Neural cell (in vitro differentiated cells): ENCODE measurements around the gene GRIK3. TPM values are rescaled to one million over a fixed set of nuclear protein-coding genes. Genes with fewer than 3 reads are reported as not detected.

Experiments
- H2AFZ ChIP-seq: fragments of 200-600, 300-800 bp; sonication (generic), shearing (Covaris generic); 2 replicates; pipeline ENCODE4 v1.6.0; 2014; ENCODE audit warnings: low read depth, mild to moderate bottlenecking, antibody characterized with exemption, low read length, moderate library complexity
- H3F3A ChIP-seq: fragments of 200-600 bp; shearing (Covaris generic); 2 replicates; pipeline ENCODE4 v1.6.1; 2016; ENCODE audit warnings: mild to moderate bottlenecking, moderate library complexity, mixed read lengths, antibody characterized with exemption, low read length; ENCODE audit not compliant: insufficient read depth, poor library complexity, severe bottlenecking
- H3K27ac ChIP-seq: fragments of 200-600, 300-800 bp; sonication (generic), shearing (Covaris generic); 2 replicates; pipeline ENCODE4 v1.5.1; 2014; ENCODE audit warnings: mild to moderate bottlenecking, low read length, moderate library complexity
- H3K27me3 ChIP-seq: fragments of 300-800, 200-600 bp; sonication (generic), shearing (Covaris generic); 2 replicates; pipeline ENCODE4 v1.6.0; 2014; ENCODE audit warnings: mild to moderate bottlenecking, low read depth, low read length, moderate library complexity; ENCODE audit not compliant: insufficient read depth
- H3K36me3 ChIP-seq: fragments of 300-800, 200-600 bp; sonication (generic), shearing (Covaris generic); 2 replicates; pipeline ENCODE4 v1.5.1; 2014; ENCODE audit warnings: mild to moderate bottlenecking, antibody characterized with exemption, low read length, moderate library complexity; ENCODE audit not compliant: insufficient read depth
- H3K4me2 ChIP-seq: fragments of 300-800, 200-600 bp; sonication (generic), shearing (Covaris generic); 2 replicates; pipeline ENCODE4 v1.6.0; 2014; ENCODE audit warnings: mild to moderate bottlenecking, low read length
- H3K4me3 ChIP-seq: fragments of 300-800, 200-600 bp; sonication (generic), shearing (Covaris generic); 2 replicates; pipeline ENCODE4 v1.5.1; 2014; ENCODE audit warnings: mild to moderate bottlenecking, low read length, moderate library complexity
- H3K79me2 ChIP-seq: fragments of 200-600 bp; shearing (Covaris generic); replicated peaks from 2 replicates; pipeline ENCODE4 v1.6.0; 2014; ENCODE audit warnings: mild to moderate bottlenecking, low read length, moderate library complexity; ENCODE audit not compliant: insufficient read depth
- H3K9ac ChIP-seq: fragments of 300-800, 200-600 bp; sonication (generic), shearing (Covaris generic); 2 replicates; pipeline ENCODE4 v1.6.1; 2016; ENCODE audit warnings: mild to moderate bottlenecking, low read length, mixed read lengths
- H3K9me2 ChIP-seq: fragments of 200-600 bp; shearing (Covaris generic); 2 replicates; pipeline ENCODE4 v1.6.1; 2016; ENCODE audit warnings: mild to moderate bottlenecking, low read length, mixed read lengths; ENCODE audit not compliant: insufficient read depth
- H3K9me3 ChIP-seq: fragments of 200-600, 300-800 bp; sonication (generic), shearing (Covaris generic); 2 replicates; pipeline ENCODE4 v1.6.1; 2016; ENCODE audit warnings: mild to moderate bottlenecking, mixed run types, low read length, moderate library complexity, mixed read lengths
- H4K20me1 ChIP-seq: fragments of 200-600 bp; shearing (Covaris generic); 2 replicates; pipeline ENCODE4 v1.6.1; 2016; ENCODE audit warnings: mild to moderate bottlenecking, mixed run types; ENCODE audit not compliant: insufficient read depth
- EP300 ChIP-seq: fragments of 450-650 bp; conservative IDR thresholded peaks from 2 replicates; pipeline ENCODE4 v1.6.1; 2014; ENCODE audit warnings: antibody characterized with exemption, mild to moderate bottlenecking, moderate library complexity; ENCODE audit not compliant: poor library complexity, severe bottlenecking
- EZH2 ChIP-seq: fragments of 200-600, 300-800 bp; shearing (Covaris generic), sonication (generic); IDR thresholded peaks from 2 replicates; pipeline ENCODE4 v1.6.1; 2014; ENCODE audit warnings: antibody characterized with exemption, low read length, borderline replicate concordance, mild to moderate bottlenecking; ENCODE audit not compliant: insufficient read depth, poor library complexity, severe bottlenecking
- MXI1 ChIP-seq: fragments of 450-650 bp; conservative IDR thresholded peaks from 2 replicates; pipeline ENCODE4 v1.6.1; 2014; ENCODE audit warnings: antibody characterized with exemption, mild to moderate bottlenecking; ENCODE audit not compliant: poor library complexity, severe bottlenecking
- POLR2AphosphoS5 ChIP-seq: IDR thresholded peaks from 2 replicates; pipeline ENCODE4 v1.6.1; 2012
- RAD21 ChIP-seq: fragments of 450-650 bp; conservative IDR thresholded peaks from 2 replicates; pipeline ENCODE4 v1.6.1; 2014; ENCODE audit warnings: antibody characterized with exemption, mild to moderate bottlenecking, moderate library complexity
- SMC3 ChIP-seq: fragments of 450-650 bp; conservative IDR thresholded peaks from 2 replicates; pipeline ENCODE4 v1.6.1; 2014; ENCODE audit warnings: antibody characterized with exemption, mild to moderate bottlenecking, moderate library complexity; ENCODE audit not compliant: poor library complexity
- TAF1 ChIP-seq: IDR thresholded peaks from 2 replicates; pipeline ENCODE4 v1.6.1; 2012; ENCODE audit warnings: low read depth
- polyA plus RNA-seq: library from polyadenylated mRNA; depleted of rRNA; stranded (reverse); fragments of >200 nt; gene quantifications from 2 replicates; pipeline ENCODE4 v1.2.3, GENCODE V29; 2014
- TF ChIP-seq, protein P1 (sequence below): fragments of 450-650 bp; IDR thresholded peaks from 2 replicates; pipeline ENCODE4 v1.5.1; 2014; ENCODE audit warnings: antibody characterized with exemption, mild to moderate bottlenecking, moderate library complexity; ENCODE audit not compliant: poor library complexity, severe bottlenecking
- TF ChIP-seq, protein P2 (sequence below): IDR thresholded peaks from 2 replicates; pipeline ENCODE4 v1.6.1; 2012; ENCODE audit warnings: borderline replicate concordance

The GRIK3 gene
- polyA plus RNA-seq, 1 donor from 2014 or later = 5.0 TPM

DNA sequence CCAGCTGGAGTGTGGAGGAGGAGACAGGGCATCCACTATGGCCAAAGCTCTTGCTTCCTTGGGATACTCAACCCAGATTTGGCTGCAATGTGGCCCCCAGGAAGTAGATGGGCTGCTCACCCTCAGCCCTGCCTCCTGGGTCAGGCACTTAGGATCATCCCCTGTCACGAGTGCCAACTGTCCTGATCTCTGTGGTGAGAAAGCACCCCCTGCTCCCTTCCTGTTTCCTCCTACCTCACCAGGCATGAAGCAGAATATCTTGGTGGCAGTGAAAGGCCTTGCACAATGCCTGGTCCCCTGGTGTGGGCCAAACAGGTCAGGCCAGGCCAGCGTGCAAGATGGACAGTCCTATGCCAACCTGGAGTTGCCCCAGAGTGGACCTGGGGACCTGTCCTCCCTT is 211.7 kb downstream of the GRIK3 start:
- H3K4me3 ChIP-seq = no peak overlapping the region
- TF ChIP-seq POLR2AphosphoS5 (no peak), TAF1 (no peak), RAD21 (no peak), EZH2 (no peak), EP300 (no peak), MXI1 (no peak)
- TF ChIP-seq, protein P1, sequence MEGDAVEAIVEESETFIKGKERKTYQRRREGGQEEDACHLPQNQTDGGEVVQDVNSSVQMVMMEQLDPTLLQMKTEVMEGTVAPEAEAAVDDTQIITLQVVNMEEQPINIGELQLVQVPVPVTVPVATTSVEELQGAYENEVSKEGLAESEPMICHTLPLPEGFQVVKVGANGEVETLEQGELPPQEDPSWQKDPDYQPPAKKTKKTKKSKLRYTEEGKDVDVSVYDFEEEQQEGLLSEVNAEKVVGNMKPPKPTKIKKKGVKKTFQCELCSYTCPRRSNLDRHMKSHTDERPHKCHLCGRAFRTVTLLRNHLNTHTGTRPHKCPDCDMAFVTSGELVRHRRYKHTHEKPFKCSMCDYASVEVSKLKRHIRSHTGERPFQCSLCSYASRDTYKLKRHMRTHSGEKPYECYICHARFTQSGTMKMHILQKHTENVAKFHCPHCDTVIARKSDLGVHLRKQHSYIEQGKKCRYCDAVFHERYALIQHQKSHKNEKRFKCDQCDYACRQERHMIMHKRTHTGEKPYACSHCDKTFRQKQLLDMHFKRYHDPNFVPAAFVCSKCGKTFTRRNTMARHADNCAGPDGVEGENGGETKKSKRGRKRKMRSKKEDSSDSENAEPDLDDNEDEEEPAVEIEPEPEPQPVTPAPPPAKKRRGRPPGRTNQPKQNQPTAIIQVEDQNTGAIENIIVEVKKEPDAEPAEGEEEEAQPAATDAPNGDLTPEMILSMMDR = no peak
- no peak overlapping the region for H3K27ac ChIP-seq

DNA sequence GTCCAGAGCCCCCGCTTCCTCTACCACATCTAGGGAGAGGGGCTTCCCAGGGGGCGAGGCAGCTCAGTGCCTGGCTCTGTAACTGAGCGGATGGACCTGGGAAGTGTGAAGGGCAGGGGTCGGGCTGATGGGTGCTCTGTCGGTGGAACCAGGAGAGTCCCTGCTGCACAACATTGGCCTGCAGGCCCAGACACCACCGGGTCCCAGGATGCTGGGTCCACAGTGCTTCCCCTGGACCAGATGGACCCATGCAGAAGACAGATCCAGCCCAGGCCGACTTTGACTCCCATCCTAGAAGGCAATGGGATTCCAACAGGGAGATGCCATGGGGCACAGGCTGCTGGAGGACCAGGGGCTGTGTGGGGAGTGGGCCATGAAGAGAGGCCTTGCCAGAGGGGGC is 212.9 kb downstream of the GRIK3 start:
- Histone ChIP-seq H3K36me3 (no peaks in the 10 kb centered on the region), H3F3A (no peaks in the 10 kb centered on the region), H3K9me3 (no peaks in the 10 kb centered on the region), H3K9me2 (no peaks in the 10 kb centered on the region), H3K9ac (no peak overlapping the region), H2AFZ (no peak overlapping the region), H3K79me2 (no peaks in the 10 kb centered on the region), H3K4me3 (no peak overlapping the region), H3K4me2 (no peak overlapping the region), H3K27ac (no peak overlapping the region), H4K20me1 (no peaks in the 10 kb centered on the region), H3K27me3 (no peaks in the 10 kb centered on the region)
- no peak for TF ChIP-seq TAF1
- TF ChIP-seq MXI1 = no peak
- no peak for TF ChIP-seq RAD21
- TF ChIP-seq EZH2 = no peak

More for the DNA sequence above, 211.7 kb downstream of the GRIK3 start:
- H4K20me1 ChIP-seq = no peaks in the 10 kb centered on the region
- no peak overlapping the region for H3K4me2 ChIP-seq
- no peaks in the 10 kb centered on the region for H3K9me3 ChIP-seq
- no peaks in the 10 kb centered on the region for H3K36me3 ChIP-seq
- no peaks in the 10 kb centered on the region for H3K79me2 ChIP-seq
- no peaks in the 10 kb centered on the region for H3K9me2 ChIP-seq
- H3K27me3 ChIP-seq = no peaks in the 10 kb centered on the region
- no peak overlapping the region for H3K9ac ChIP-seq
- H2AFZ ChIP-seq = no peak overlapping the region
- no peaks in the 10 kb centered on the region for H3F3A ChIP-seq

DNA sequence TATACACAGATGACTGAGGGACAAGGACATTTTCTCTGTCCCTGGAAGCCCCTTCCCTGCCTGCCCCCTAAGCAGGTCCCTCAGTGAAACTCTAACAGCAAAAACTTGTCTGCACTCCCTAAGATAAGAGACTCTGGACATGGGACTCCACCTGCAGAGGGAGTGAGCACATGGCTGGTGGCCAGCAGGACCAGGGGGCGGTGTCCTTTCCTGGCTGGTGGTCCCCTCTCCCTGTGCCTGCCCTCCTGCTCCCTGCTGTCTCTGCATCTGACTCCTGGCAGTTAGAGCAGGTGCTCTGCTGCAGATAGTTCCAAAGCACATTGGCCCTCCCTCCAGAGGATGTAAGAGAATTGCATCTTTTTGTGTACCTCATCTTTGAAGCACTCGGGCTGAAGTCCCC is 215.5 kb downstream of the GRIK3 start:
- H3K27ac ChIP-seq = no peak overlapping the region
- no peaks in the 10 kb centered on the region for H3K36me3 ChIP-seq
- no peaks in the 10 kb centered on the region for H3K9me3 ChIP-seq

More for the DNA sequence above, 215.5 kb downstream of the GRIK3 start:
- Histone ChIP-seq H4K20me1 (no peaks in the 10 kb centered on the region), H3K4me3 (no peak overlapping the region), H3K9me2 (no peaks in the 10 kb centered on the region), H2AFZ (no peak overlapping the region), H3F3A (no peaks in the 10 kb centered on the region), H3K9ac (no peak overlapping the region), H3K27me3 (no peaks in the 10 kb centered on the region), H3K79me2 (no peaks in the 10 kb centered on the region), H3K4me2 (no peak overlapping the region)
- TF ChIP-seq RAD21 = no peak
- TF ChIP-seq SMC3 = no peak
- no peak for TF ChIP-seq EZH2
- no peak for TF ChIP-seq EP300
- no peak for TF ChIP-seq POLR2AphosphoS5
- TF ChIP-seq, protein P1 = no peak
- TF ChIP-seq, protein P2, sequence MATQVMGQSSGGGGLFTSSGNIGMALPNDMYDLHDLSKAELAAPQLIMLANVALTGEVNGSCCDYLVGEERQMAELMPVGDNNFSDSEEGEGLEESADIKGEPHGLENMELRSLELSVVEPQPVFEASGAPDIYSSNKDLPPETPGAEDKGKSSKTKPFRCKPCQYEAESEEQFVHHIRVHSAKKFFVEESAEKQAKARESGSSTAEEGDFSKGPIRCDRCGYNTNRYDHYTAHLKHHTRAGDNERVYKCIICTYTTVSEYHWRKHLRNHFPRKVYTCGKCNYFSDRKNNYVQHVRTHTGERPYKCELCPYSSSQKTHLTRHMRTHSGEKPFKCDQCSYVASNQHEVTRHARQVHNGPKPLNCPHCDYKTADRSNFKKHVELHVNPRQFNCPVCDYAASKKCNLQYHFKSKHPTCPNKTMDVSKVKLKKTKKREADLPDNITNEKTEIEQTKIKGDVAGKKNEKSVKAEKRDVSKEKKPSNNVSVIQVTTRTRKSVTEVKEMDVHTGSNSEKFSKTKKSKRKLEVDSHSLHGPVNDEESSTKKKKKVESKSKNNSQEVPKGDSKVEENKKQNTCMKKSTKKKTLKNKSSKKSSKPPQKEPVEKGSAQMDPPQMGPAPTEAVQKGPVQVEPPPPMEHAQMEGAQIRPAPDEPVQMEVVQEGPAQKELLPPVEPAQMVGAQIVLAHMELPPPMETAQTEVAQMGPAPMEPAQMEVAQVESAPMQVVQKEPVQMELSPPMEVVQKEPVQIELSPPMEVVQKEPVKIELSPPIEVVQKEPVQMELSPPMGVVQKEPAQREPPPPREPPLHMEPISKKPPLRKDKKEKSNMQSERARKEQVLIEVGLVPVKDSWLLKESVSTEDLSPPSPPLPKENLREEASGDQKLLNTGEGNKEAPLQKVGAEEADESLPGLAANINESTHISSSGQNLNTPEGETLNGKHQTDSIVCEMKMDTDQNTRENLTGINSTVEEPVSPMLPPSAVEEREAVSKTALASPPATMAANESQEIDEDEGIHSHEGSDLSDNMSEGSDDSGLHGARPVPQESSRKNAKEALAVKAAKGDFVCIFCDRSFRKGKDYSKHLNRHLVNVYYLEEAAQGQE = no peak
